HG02610 (cell line): ENCODE measurements around the gene TRAPPC6A.

ENCODE experiments used
- ATAC-seq: cut with Tn5 transposase; IDR thresholded peaks from one replicate; pipeline ENCODE4 v1.9.1; 2021; ENCODE audit warnings: mild to moderate bottlenecking, moderate library complexity; ENCODE audit not compliant: unreplicated experiment

The TRAPPC6A gene

DNA sequence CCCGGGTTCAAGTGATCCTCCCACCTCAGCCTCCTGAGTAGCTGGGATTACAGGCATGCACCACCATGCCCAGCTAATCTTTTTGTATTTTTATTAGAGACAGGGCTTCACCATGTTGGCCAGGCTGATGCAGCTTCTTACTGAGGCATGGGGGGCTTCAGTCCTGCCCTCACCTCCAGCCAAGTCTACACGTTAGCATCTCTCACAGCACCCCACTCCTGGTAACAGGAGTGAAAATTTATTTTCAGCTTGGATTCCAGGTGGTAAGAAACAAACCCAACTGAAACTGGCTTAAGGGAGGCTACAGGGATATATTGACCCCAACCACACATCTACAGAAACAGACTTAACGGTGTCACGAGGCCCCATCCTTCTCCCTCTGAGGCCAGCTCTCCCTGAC is 27.9 kb downstream of the TRAPPC6A start:
- no peak for ATAC-seq

DNA sequence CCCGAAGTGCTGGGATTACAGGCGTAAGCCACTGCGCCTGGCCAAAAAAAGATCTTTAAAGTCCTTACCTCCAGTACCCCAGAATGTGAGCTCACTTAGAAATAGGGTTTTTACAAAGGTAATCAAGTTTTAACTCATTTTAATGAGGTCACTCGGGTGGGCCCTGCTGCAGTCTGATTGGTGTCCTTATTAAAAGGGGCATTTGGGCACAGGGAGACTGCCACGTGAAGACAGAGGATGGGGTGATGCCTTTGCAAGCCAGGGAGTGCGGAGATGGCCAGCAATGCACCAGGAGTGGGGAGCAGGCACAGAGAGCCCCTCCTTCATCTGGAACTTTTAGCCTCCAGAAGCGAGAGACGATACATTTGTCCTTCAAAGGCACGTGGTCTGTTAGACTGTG is 28.9 kb downstream of the TRAPPC6A start:
- no peak for ATAC-seq

GRCh38 chr19:45147835-45148676 is 30.0 kb downstream of the TRAPPC6A start:
- no peak for ATAC-seq

DNA sequence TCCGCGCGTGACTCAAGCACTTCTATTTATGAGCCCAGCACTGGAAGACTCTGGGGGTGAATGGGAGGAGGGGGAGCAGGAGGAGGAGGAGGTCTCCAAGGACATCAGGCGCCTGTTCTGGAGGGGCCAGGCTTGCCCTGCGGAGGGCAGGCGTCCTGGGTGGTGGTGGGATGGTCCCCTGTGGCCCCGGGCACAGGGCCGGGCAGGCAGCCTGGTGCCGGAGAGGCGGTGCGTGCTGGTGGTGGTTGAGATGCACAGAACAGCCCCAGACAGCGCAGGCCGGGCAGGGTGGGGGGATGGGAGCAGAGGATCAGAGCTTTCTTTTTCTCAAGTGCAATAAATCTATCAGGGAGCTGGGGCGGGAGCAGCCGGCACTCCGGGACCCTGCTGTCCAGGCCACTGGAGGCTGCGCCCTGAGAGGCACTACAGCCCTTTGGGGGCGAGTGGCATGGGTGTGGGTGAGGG is 31.3 kb downstream of the TRAPPC6A start:
- no peak for ATAC-seq

- no peak for ATAC-seq
These were observed 31.8 kb downstream of the TRAPPC6A start for GRCh38 chr19:45146251-45146650.

DNA sequence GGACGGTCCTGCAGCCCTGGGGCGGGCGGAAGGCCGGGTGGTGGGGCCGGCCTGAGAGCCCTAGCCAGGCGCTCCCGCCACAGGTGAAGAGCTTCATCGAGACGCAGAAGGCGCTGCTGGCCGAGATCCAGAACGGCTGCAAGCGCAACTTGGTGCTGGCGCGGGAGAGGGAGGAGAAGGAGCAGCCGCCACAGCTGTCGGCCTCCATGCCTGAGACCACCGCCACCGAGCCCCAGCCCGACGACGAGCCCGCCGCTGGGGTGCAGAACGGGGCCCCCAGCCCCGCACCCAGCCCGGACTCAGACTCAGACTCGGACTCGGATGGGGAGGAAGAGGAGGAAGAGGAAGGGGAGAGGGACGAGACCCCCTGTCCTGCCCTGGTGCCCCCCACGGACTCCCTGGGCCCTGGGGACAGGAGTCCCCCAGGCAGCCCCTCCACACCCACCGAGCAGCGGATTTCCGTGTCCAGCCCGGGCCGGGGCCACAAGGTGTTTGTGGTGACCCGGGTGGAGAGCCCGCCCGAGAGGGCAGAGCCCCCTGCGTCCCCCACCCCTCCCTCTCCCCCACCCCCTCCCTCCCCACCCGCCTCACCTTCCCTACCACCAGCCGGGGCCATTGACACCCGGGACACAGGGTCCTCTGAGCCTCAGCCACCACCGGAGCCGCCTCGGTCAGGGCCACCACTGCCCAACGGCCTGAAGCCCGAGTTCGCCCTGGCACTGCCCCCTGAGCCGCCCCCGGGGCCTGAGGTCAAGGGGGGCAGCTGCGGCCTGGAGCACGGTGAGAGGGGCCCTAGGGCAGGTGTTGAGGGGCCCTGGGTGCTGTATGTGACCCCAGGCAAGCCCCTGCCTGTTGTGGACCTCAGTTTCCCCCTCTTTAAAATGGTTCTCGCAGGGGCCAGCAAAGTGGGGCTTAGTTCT is 32.5 kb downstream of the TRAPPC6A start:
- no peak for ATAC-seq

DNA sequence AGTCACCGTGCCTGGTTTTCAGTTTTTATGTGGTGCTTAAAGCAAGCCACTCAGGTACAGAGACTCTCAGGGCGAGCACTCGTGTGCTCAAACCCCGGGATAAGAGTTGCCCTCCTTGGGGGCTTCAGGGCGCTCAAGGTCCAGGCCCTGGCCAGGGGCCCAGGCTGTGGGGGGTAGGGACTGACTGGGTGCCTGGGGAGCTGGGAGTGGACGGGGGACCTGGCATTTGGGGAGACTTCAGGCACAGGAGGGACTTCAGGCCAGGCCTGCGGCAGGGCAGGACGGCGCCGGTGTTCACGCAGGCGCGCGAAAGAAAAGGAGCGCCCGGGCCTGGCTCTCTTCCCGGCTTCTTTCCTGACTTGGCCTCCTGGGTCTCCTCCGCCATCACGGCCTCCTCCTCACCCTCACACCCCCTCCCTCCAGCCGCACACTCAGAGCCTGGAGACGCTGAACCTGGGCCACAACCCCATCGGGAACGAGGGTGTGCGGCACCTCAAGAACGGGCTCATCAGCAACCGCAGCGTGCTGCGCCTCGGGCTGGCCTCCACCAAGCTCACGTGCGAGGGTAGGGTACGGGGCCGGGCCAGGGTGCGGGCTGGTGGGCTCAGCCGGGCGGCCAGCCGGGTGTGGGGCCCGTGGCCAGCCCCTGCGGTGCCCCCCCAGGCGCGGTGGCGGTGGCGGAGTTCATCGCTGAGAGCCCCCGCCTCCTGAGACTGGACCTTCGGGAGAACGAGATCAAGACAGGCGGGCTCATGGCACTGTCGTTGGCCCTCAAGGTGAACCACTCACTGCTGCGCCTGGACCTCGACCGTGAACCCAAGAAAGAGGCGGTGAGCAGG is 33.4 kb downstream of the TRAPPC6A start:
- no peak for ATAC-seq

- ATAC-seq = no peak
These were observed 35.3 kb downstream of the TRAPPC6A start for GRCh38 chr19:45142726-45143110.

DNA sequence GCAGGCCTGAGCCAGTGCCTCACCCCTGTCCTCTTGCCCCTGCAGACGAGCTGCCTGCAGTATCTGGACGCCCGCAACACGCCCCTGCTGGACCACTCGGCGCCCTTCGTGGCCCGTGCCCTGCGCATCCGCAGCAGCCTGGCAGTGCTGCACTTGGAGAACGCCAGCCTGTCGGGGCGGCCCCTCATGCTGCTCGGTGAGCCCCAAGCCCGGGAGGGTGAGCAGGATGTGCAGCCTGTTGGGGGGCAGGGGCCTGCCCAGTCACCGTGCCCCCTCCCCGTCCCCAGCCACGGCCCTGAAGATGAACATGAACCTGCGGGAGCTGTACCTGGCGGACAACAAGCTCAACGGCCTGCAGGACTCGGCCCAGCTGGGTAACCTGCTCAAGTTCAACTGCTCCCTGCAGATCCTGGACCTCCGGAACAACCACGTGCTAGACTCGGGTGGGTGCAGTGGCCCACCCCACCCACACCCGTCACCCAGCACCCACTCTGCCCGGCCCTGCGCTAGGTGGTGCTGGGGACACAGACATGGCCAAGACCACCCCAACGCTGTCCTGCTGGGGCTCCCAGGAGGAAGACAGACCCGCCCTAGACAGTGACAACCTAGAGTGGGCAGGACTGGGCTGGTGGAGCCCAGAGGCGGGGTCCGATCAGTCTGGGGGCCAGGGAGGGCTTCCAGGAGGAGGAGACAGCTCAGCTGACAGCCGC is 35.9 kb downstream of the TRAPPC6A start:
- ATAC-seq = no peak

DNA sequence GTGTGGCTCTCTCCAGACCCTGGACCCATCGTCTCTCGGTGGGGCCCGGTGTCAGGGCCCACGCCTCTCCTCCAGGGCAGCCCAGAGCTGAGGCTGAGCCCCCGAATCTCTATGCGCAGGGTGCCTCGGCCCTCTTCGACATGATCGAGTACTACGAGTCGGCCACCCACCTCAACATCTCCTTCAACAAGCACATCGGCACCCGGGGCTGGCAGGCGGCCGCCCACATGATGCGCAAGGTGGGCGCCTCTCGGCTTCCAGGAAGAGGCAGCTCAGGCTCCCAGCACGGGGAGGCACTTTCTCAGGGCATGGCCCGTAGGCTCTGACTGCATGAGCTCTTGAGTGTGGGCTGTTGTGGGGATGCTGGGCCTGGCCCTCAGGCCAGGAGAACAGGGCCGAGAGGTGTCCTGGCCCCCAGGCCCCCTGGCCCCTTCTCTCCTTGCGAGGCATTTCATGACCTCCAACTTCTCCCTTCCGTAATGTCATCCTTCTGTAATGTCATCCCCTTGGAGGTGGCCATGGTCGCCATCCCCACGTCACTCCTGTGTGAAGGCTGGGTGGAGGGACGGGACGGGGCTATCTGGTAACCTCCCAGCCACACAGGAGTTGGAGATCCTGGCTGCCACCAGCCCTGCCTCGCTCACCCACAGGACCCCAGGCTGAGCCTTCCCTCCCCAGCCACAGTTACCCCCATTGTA is 36.7 kb downstream of the TRAPPC6A start:
- no peak for ATAC-seq

DNA sequence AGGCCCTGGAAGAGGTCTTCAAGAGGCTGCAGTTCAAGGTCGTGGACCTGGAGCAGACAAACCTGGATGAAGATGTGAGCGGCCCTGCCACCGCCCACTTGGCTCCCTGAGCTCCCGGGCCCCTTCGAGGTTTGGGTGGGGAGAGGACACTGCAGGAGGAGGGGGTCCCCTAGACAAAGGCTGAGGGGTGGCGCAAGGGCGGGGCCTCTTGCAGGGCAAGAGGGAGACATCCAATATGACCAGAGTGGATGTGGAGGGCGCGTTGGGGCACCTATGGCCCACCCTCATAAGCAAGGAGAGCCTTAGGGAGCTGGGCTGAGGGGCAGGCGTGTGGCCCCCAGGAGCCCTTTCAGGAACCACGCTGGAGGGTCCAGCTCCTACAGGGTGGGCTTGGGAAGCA is 37.5 kb downstream of the TRAPPC6A start:
- ATAC-seq = no peak

DNA sequence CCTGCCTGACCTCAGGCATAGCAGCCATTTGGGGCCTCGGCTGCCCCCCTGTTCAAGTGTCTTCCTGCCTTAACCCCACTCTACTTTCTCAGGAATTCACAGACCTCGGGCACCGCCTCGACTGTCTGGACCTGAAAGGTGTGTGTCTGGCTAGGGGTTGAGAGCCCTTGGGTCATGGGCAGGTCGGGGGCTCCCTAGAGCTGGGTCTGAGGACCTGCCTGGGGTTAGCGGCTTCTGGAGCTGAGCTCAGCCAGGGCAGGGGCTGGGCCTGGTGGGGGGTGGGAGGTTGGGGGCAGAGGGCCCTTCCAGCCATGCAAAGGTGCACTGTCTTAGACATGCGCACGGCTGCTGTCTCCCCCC is 37.9 kb downstream of the TRAPPC6A start:
- no peak for ATAC-seq

GRCh38 chr19:45139286-45140143 is 38.5 kb downstream of the TRAPPC6A start:
- ATAC-seq = no peak

DNA sequence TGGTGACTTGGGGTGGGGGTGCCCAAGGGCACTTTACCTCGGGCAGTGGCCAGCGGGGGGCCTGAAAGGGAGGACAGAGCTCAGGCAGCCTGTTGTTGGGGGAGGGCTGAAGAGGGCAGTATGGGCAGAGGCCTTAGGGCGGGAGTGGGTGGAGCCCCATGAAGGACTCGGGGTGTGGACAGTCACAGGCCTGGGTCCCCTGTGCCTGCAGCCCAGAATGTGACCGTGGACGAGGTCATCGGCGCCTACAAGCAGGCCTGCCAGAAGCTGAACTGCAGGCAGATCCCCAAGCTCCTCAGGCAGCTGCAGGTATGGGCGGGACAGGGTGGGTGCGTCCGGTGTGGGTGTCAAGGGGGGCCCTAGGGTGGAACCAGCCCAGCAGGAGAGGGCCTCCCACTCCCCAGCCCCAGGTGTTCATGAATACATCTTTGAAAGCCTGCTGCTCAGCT is 39.7 kb downstream of the TRAPPC6A start:
- ATAC-seq = no peak

GRCh38 chr19:45137179-45137761 is 40.8 kb downstream of the TRAPPC6A start:
- peak; percentile 76 for ATAC-seq

DNA sequence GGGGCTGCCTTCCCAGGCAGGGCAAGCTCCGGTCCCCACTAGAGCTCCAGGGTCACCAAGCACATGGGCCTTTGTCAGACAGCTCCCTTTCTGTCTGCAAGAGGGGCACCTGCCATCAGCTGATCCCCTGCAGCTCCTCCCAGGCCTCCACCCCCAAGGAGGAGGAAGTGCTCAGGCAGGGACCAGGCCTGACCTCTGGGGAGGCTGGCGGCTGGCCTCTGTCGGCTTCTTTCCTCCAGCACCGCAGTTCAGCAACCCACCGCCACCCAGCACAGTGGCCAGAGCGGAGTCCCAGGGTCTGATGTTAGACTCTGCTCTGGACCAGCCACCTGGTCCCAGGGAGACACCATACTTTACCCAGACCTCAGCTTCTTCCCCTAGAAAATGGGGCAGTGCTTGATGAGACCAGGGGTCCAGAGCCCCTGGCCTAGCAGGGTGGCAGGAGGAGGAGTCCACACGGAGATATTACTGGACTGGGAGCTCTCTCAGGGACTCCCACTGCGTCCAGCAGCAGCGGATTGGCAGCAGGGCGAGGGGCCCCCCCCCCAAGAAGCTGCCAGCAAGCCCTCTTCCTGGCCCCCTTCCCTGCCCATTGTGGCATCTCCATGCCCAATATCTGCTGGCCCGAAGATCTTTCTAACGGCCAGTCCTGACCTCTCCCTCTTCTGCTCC is 41.4 kb downstream of the TRAPPC6A start:
- ATAC-seq = no peak

DNA sequence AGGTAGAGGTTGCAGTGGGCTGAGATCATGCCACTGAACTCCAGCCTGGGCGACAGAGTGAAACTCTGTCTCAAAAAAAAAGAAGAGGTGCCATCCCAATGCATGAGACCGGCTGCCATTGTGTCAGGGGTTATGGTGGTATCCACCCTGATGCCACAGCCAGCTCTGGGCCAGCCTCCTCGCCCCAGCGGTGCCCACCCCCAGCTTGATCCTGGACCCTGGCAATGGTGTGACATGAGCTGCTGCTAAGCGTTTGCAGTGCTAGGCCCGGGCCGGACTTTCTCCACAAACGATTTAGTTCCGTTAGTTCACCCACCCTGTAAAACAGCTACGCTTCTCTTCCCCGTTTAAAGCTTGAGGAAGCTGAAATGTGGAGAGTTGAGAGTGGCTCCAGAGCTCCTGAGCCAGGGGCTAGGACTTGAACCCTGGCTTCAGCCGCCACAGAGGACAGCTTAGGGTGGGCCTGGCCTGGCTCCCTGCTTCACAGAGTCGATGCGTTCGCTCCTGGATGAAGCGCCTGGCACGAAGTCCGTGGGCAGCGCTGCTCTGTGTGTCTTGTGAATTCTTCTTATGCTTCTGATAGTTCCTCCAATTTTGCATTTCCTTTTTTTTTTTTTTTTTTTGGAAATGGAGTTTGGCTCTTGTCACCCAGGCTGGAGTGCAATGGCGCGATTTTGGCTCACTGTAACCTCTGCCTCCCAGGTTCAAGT is 42.7 kb downstream of the TRAPPC6A start:
- ATAC-seq = no peak
